PC-9 (cell line): ENCODE results near the gene ANKRD63. TPM values are rescaled to one million over a fixed set of nuclear protein-coding genes. Genes with fewer than 3 reads are reported as not detected.
A peak's percentile ranks its signal among the peaks of the same experiment; 100 is the strongest.

Experiments used
- BruUV-seq: library from RNA; stranded (reverse); fragments of 400-500 nt; replicated peaks from 2 replicates; lab custom pipeline; 2021; lab: Mats Ljungman, UMichigan
- CTCF ChIA-PET: fragments of 300-600 bp; sonication (Branson Sonifier 250); formaldehyde crosslinking; loops from one replicate; lab custom pipeline; 2022; ENCODE audit warnings: antibody characterized with exemption; lab: Charles Lee
- POLR2A ChIA-PET: fragments of 300-600 bp; sonication (Branson Sonifier 250); formaldehyde crosslinking; loops from one replicate; lab custom pipeline; 2022; ENCODE audit warnings: antibody characterized with exemption; ENCODE audit not compliant: unreplicated experiment; lab: Charles Lee
- DNase-seq, 2 experiments: peaks; one replicate each; pipeline versions ENCODE4 v3.0.0 to v3.0.0-alpha.2; 2015 to 2022; ENCODE audit warnings: mixed read lengths in 1 of 2
- H2AFZ ChIP-seq: fragments of 200-600 bp; sonication (generic); 2 replicates; pipeline ENCODE4 v1.8.1; 2017; ENCODE audit warnings: antibody characterized with exemption
- H3F3A ChIP-seq: fragments of 200-600 bp; sonication (generic); 2 replicates; pipeline ENCODE4 v1.8.1; 2017; ENCODE audit warnings: antibody characterized with exemption, mild to moderate bottlenecking, low read depth; ENCODE audit not compliant: insufficient read depth
- H3K27ac ChIP-seq: fragments of 200-600 bp; sonication (generic); 2 replicates; pipeline ENCODE4 v1.6.1; 2016; ENCODE audit warnings: mixed run types
- H3K27me3 ChIP-seq: fragments of 200-600 bp; sonication (generic); 2 replicates; pipeline ENCODE4 v1.6.1; 2016; ENCODE audit warnings: low read depth, mixed run types; ENCODE audit not compliant: insufficient read depth
- H3K36me3 ChIP-seq: fragments of 200-600 bp; sonication (generic); 2 replicates; pipeline ENCODE4 v1.6.1; 2016; ENCODE audit warnings: low read depth, mixed run types
- H3K4me1 ChIP-seq: fragments of 200-600 bp; sonication (generic); replicated peaks from 2 replicates; pipeline ENCODE4 v1.6.1; 2016; ENCODE audit warnings: mixed run types; ENCODE audit not compliant: insufficient read depth
- H3K4me2 ChIP-seq: fragments of 200-600 bp; sonication (generic); 2 replicates; pipeline ENCODE4 v1.6.1; 2017; ENCODE audit warnings: mixed run types
- H3K4me3 ChIP-seq: fragments of 200-600 bp; sonication (generic); 2 replicates; pipeline ENCODE4 v1.6.1; 2016; ENCODE audit warnings: mixed run types
- H3K79me2 ChIP-seq: fragments of 200-600 bp; sonication (generic); 2 replicates; pipeline ENCODE4 v1.6.1; 2017; ENCODE audit warnings: low read depth, mixed run types
- H3K9me2 ChIP-seq: fragments of 200-600 bp; sonication (generic); 2 replicates; pipeline ENCODE4 v1.8.1; 2017; ENCODE audit warnings: mild to moderate bottlenecking; ENCODE audit not compliant: insufficient read depth
- H3K9me3 ChIP-seq: fragments of 200-600 bp; sonication (generic); 2 replicates; pipeline ENCODE4 v1.8.1; 2016; ENCODE audit warnings: low read depth; ENCODE audit not compliant: insufficient read depth
- H4K20me1 ChIP-seq: fragments of 200-600 bp; sonication (generic); 2 replicates; pipeline ENCODE4 v1.8.1; 2017; ENCODE audit not compliant: insufficient read depth
- EZH2 ChIP-seq: fragments of 200-600 bp; sonication (generic); IDR thresholded peaks from 2 replicates; pipeline ENCODE4 v1.8.0; 2017; ENCODE audit warnings: antibody characterized with exemption, low read depth
- intact Hi-C: fragments of 100-400 bp; cut with micrococcal nuclease; formaldehyde crosslinking; loops from one replicate; pipeline ENCODE4 v1.10.0; 2022; ENCODE audit not compliant: unreplicated experiment
- total RNA-seq: library from RNA; stranded (reverse); gene quantifications from 2 replicates; pipeline ENCODE4 v1.2.3, GENCODE V29; 2021
- TF ChIP-seq, protein P1 (sequence below): fragments of 200-600 bp; sonication (generic); conservative IDR thresholded peaks from 2 replicates; pipeline ENCODE4 v1.6.1; 2017; ENCODE audit warnings: mixed run types, antibody characterized with exemption, mild to moderate bottlenecking, moderate library complexity

Gene ANKRD63
- total RNA-seq, 1 experiment from 2014 or later = not detected

GRCh38 chr15:40255033-40255432 is 27.8 kb downstream of the ANKRD63 start:
- intact Hi-C loops = loop anchor here (10.0 kb wide), 1 partner anchor 150 kb away; the partner anchor contains the start of gene BMF
- Histone ChIP-seq H3K36me3 (no peaks in the 10 kb centered on the region), H3K27ac (no peak overlapping the region), H3K4me1 (peaks cover 31% of the 10 kb centered on the region), H3K9me3 (no peaks in the 10 kb centered on the region), H3K9me2 (no peaks in the 10 kb centered on the region), H3K4me3 (no peak overlapping the region), H3K27me3 (no peaks in the 10 kb centered on the region), H4K20me1 (no peaks in the 10 kb centered on the region), H3K4me2 (no peak overlapping the region), H3F3A (peaks cover 25% of the 10 kb centered on the region; the same call in 1 of the 2 replicates), H3K79me2 (no peaks in the 10 kb centered on the region), H2AFZ (no peak overlapping the region)
- DNase-seq = no peak
- BruUV-seq = no TSS peak
- TF ChIP-seq, protein P1, sequence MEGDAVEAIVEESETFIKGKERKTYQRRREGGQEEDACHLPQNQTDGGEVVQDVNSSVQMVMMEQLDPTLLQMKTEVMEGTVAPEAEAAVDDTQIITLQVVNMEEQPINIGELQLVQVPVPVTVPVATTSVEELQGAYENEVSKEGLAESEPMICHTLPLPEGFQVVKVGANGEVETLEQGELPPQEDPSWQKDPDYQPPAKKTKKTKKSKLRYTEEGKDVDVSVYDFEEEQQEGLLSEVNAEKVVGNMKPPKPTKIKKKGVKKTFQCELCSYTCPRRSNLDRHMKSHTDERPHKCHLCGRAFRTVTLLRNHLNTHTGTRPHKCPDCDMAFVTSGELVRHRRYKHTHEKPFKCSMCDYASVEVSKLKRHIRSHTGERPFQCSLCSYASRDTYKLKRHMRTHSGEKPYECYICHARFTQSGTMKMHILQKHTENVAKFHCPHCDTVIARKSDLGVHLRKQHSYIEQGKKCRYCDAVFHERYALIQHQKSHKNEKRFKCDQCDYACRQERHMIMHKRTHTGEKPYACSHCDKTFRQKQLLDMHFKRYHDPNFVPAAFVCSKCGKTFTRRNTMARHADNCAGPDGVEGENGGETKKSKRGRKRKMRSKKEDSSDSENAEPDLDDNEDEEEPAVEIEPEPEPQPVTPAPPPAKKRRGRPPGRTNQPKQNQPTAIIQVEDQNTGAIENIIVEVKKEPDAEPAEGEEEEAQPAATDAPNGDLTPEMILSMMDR = no peak
- no peak for TF ChIP-seq EZH2
- ChIA-PET POLR2A (no interaction called here), CTCF (interaction anchor here (0.7 kb wide), 1 partner anchor 209 kb away, joined by 3 read pairs; no protein-coding TSS in a partner anchor)

GRCh38 chr15:40254452-40254851 is 28.4 kb downstream of the ANKRD63 start:
- H4K20me1 ChIP-seq = no peaks in the 10 kb centered on the region
- no peaks in the 10 kb centered on the region for H3K9me2 ChIP-seq
- CTCF ChIA-PET = interaction anchor here (0.7 kb wide), 1 partner anchor 209 kb away, joined by 3 read pairs; no protein-coding TSS in a partner anchor
- no peak overlapping the region for H3K27ac ChIP-seq
- H3K27me3 ChIP-seq = no peaks in the 10 kb centered on the region
- H2AFZ ChIP-seq = no peak overlapping the region
- H3K4me1 ChIP-seq = peaks cover 37% of the 10 kb centered on the region
- no peak for DNase-seq
- H3K4me3 ChIP-seq = no peak overlapping the region
- no TSS peak for BruUV-seq
- no peak overlapping the region for H3K4me2 ChIP-seq
- no peaks in the 10 kb centered on the region for H3K9me3 ChIP-seq
- no peak for TF ChIP-seq EZH2
- TF ChIP-seq, protein P1 = no peak
- H3F3A ChIP-seq = peaks cover 28% of the 10 kb centered on the region; the same call in 1 of the 2 replicates
- no peaks in the 10 kb centered on the region for H3K79me2 ChIP-seq
- H3K36me3 ChIP-seq = no peaks in the 10 kb centered on the region
- POLR2A ChIA-PET = no interaction called here
- intact Hi-C loops = loop anchor here (10.0 kb wide), 1 partner anchor 150 kb away; the partner anchor contains the start of gene BMF

GRCh38 chr15:40253167-40253790 is 29.6 kb downstream of the ANKRD63 start:
- Histone ChIP-seq H4K20me1 (no peaks in the 10 kb centered on the region), H3K27ac (no peak overlapping the region), H3K27me3 (no peaks in the 10 kb centered on the region), H3K4me2 (peak overlapping the region; percentile 78), H3K36me3 (no peaks in the 10 kb centered on the region), H2AFZ (peak overlapping the region; percentile 79), H3K79me2 (no peaks in the 10 kb centered on the region), H3F3A (peaks cover 28% of the 10 kb centered on the region), H3K4me3 (peak overlapping the region; percentile 68), H3K4me1 (peaks cover 33% of the 10 kb centered on the region), H3K9me2 (no peaks in the 10 kb centered on the region), H3K9me3 (no peaks in the 10 kb centered on the region)
- DNase-seq = no peak
- intact Hi-C loops = loop anchor here (10.0 kb wide), 1 partner anchor 148 kb away; the partner anchor contains the start of gene BMF
- TF ChIP-seq, protein P1 = no peak
- TF ChIP-seq EZH2 = no peak
- BruUV-seq = no TSS peak
- ChIA-PET POLR2A (no interaction called here), CTCF (no interaction called here)
